Measurements from ENCODE around the gene NPY4R2.
"Not testable (repeated sequence)": the region's sequence is repeated elsewhere in the genome, so short reads cannot be mapped to it uniquely, and the experiment has no call there.

The NPY4R2 gene

DNA sequence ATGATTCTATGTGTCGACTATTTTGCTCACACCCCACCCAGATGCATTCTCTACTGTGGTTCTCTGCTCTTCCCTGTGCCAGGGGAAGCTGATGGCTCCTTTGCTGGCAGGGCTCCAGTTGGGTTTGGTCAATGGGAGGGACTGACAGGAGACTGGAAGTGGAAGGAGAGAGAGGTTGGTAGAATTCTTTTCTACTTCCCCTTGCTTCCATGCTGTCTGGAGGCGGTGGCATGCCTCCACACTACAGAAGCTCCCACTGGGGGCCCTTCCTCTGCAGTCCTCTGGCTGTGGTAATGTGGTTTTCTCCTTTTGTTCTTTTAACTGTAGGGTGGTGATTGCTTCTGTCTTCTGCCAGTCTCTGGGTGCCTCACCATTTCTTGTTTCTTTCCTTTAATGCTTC, 4.4 kb upstream of the NPY4R2 start:
- DNase-seq; H3K27ac Mint-ChIP-seq; H3K36me3 Mint-ChIP-seq (ENCODE audit: low read depth); H3K9me3 Mint-ChIP-seq; H3K4me1 Mint-ChIP-seq; H3K4me3 Mint-ChIP-seq; H3K27me3 Mint-ChIP-seq (ENCODE audit: low read depth, poor library complexity): not testable (repeated sequence)

DNA sequence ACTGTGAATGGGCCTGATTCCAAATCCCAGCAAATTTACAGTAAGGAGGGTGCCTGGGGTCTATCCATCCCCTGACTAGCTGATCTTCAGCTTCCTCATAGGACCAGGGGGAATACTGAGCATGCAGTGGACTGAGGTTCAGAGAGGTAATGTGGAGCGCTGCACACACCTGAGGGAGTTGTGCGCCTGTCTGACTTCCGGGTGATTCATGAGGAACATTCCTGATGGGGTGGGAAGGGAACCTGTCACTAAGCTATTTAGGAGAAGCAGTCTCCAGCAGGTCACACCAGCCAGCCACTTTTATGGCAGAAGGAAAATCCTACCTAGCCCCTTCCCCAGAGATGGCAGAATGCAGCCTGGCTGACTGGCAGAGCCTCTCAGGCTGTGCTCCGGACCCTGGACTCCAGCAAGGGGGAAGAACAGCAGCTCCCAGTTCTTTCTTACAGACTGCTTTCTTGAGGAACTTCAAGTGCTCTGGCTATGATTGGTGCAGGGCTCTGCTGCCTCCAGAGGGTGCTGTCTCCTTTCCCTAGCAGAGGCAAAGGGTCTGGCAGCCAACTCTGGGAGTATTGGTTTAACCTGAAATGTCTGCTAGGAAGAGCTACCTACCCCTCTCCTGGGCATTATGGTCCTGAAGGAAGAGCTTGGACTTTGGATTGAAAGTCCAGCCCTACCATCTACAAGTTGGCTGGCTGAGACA, 2.5 kb upstream of the NPY4R2 start:
- H3K4me1 Mint-ChIP-seq, result not testable (repeated sequence)

DNA sequence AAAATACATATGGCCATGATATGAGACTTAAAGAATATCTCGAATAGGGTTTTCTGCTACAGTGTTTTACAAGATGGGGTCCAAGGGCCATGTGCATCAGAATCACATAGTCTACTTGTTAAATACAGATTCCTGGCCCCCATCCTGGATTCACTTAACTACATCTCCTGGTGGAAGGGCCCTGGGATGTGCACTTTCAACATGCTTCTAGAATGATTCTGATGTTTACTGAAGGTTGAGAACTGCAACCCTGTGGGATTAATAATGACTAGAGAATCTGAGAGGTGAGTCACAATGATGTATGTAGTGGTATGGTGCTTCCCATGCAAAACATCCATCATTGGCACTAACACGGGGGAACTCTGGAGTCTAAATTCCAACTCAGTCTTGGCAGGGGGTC, 2.1 kb downstream of the NPY4R2 start:
- not testable (repeated sequence) for H3K9me3 Mint-ChIP-seq; H3K27ac Mint-ChIP-seq; DNase-seq; H3K27me3 Mint-ChIP-seq (ENCODE audit: low read depth, poor library complexity); H3K4me1 Mint-ChIP-seq; H3K36me3 Mint-ChIP-seq (ENCODE audit: low read depth); H3K4me3 Mint-ChIP-seq

More for the DNA sequence above, 2.5 kb upstream of the NPY4R2 start:
- H3K4me3 Mint-ChIP-seq; H3K27ac Mint-ChIP-seq; H3K36me3 Mint-ChIP-seq (ENCODE audit: low read depth); H3K9me3 Mint-ChIP-seq; DNase-seq; H3K27me3 Mint-ChIP-seq (ENCODE audit: low read depth, poor library complexity): not testable (repeated sequence)

DNA sequence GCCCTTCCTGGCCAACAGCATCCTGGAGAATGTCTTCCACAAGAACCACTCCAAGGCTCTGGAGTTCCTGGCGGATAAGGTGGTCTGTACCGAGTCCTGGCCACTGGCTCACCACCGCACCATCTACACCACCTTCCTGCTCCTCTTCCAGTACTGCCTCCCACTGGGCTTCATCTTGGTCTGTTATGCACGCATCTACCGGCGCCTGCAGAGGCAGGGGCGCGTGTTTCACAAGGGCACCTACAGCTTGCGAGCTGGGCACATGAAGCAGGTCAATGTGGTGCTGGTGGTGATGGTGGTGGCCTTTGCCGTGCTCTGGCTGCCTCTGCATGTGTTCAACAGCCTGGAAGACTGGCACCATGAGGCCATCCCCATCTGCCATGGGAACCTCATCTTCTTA, 4.0 kb downstream of the NPY4R2 start:
- not testable (repeated sequence) for H3K36me3 Mint-ChIP-seq (ENCODE audit: low read depth); H3K27ac Mint-ChIP-seq; DNase-seq; H3K4me1 Mint-ChIP-seq; H3K9me3 Mint-ChIP-seq; H3K27me3 Mint-ChIP-seq (ENCODE audit: low read depth, poor library complexity); H3K4me3 Mint-ChIP-seq

DNA sequence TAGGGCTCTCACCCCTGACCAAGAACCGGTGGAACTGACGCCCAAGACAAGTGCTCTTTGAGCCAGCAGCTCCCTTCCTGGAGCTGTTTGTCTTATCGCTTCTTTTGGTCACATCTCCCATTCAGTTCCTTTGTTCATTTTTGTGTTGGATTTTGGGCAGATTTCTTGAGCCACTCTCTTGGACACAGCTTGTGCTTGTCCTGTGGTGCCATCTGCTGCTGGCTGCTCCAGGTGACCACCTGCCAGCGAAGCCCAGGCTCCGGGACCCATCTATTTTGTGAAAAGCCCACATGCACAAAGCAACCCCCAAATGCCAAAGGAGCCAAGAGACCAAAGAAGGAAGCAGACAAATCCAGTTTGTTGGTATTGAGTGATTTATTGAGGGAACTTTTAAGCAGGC, 6.2 kb downstream of the NPY4R2 start:
- not testable (repeated sequence) for H3K4me3 Mint-ChIP-seq; H3K36me3 Mint-ChIP-seq (ENCODE audit: low read depth); H3K27ac Mint-ChIP-seq; H3K9me3 Mint-ChIP-seq; H3K27me3 Mint-ChIP-seq (ENCODE audit: low read depth, poor library complexity); DNase-seq; H3K4me1 Mint-ChIP-seq

DNA sequence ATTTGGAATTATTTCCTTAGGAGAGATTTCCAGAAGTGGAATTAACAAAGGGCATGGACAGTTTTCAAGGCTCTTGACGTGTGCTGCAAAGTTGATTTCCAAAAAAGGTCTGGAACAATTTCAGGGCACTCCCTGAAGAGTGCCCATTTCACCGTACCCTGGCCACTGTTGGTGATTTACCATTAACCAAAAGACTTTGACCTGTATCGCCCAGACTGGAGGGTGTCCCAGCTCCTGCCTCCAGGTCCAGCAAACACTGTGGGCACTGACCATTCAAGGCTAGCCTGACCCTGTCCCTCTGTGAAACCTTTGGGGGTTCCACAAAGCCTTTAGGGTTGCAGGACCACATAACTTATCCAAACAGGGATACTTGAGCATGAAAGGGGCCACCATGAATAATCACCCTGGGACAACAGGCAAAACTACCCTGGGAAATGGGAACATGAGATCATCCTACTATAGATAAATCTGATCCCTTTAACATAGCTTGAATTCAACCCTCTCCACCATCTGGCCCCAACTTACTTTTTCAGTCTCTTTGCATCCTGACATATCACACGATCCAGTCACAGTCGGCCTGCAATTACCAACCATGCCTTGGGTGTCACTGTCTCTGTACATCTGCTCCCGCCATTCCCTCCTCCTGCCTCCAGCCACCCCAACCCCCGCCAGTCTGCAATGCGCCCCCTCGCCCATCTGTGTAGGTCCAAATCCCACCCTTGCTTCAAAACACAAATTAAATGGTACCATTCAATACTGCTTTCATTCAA, 8.9 kb downstream of the NPY4R2 start:
- H3K9me3 Mint-ChIP-seq; H3K36me3 Mint-ChIP-seq (ENCODE audit: low read depth); H3K4me1 Mint-ChIP-seq; H3K27me3 Mint-ChIP-seq (ENCODE audit: low read depth, poor library complexity); DNase-seq; H3K4me3 Mint-ChIP-seq; H3K27ac Mint-ChIP-seq: not testable (repeated sequence)

DNA sequence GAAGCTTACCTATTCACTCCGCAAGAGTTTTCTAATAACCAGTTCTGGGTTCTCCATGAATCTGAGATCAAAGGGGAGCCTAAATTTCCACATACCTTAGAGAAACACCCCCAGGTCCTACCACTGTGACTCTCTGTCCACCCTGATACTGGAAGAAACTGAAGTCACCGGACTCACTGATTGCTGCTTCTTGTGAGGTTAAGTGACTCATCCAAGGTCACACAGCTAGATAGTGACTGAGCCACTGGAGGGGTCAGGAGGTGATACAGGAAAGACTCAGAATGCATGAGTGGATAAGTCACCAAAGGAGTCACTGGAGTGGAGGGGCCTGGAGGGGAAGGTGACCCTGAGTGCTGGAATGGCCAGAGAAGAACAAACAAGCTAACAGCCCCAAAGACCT, 9.8 kb downstream of the NPY4R2 start:
- not testable (repeated sequence) for H3K36me3 Mint-ChIP-seq (ENCODE audit: low read depth); H3K4me3 Mint-ChIP-seq; DNase-seq; H3K9me3 Mint-ChIP-seq; H3K4me1 Mint-ChIP-seq; H3K27me3 Mint-ChIP-seq (ENCODE audit: low read depth, poor library complexity); H3K27ac Mint-ChIP-seq

DNA sequence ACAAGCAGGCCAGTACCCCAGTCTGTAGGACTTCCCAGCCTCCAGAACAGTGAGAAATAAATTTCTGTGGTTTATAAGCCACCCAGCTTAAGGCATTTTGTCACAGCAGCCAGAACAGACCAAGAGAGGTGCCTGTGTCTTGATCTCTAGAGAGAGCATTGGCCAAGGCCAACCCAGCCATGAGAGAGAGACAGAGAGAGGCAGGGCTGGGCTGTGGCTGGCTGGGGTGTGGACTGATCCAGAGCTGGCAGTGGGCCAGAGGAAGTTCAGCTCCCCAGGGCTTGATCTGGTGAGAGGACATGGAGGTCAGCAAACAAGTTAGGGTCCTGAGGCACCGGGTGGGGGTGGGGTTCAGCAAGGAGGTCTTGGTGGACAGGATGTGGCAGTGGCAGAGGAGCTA, 14.4 kb downstream of the NPY4R2 start:
- H3K27me3 Mint-ChIP-seq (ENCODE audit: low read depth, poor library complexity); H3K9me3 Mint-ChIP-seq; H3K4me3 Mint-ChIP-seq; H3K4me1 Mint-ChIP-seq; H3K27ac Mint-ChIP-seq; H3K36me3 Mint-ChIP-seq (ENCODE audit: low read depth); DNase-seq: not testable (repeated sequence)

DNA sequence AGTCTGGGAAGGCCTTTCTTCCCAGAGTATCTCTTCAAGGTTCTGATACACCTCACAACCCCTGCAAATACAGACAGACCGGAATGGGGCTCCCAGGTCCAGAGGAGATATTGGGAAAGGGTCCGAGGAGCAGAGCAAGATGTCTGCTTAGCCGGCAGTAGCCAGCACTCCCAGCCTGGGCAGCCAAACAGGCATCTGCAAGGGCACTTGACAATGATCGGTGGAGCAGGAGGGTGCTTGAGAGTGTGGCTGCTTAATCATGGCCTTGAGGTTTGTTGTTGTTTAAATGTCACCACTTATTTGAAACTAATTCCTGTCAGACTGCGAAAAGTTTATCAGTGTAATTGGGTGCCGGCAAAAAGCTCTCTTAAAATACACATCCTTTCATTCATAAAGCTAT, 15.0 kb downstream of the NPY4R2 start:
- H3K27ac Mint-ChIP-seq; H3K9me3 Mint-ChIP-seq; H3K36me3 Mint-ChIP-seq (ENCODE audit: low read depth); DNase-seq; H3K27me3 Mint-ChIP-seq (ENCODE audit: low read depth, poor library complexity); H3K4me3 Mint-ChIP-seq; H3K4me1 Mint-ChIP-seq: not testable (repeated sequence)

DNA sequence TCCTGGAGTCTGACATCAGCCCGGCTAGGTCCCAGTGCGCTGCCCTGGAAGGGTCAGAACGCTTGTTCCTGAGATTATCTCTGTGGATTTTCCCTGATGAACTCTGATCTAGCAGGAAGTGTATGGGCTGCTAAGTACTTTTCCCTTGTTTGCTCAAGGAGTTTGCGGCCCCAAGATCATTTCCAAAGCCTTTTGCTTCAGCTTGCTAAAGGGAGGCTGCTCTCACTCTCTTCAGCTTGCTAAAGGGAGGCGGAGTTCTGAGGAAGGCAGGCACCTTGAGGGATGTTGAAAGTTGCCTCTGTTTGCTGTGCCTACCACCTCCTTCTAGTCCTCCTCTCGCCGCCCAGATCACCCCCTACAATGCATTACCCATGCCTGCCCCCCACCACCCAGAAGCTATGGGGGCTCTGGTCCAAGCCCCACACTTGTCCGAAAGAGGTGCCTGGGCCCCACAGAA, 18.3 kb downstream of the NPY4R2 start:
- not testable (repeated sequence) for H3K27ac Mint-ChIP-seq; DNase-seq; H3K36me3 Mint-ChIP-seq (ENCODE audit: low read depth); H3K4me1 Mint-ChIP-seq; H3K4me3 Mint-ChIP-seq; H3K27me3 Mint-ChIP-seq (ENCODE audit: low read depth, poor library complexity); H3K9me3 Mint-ChIP-seq

DNA sequence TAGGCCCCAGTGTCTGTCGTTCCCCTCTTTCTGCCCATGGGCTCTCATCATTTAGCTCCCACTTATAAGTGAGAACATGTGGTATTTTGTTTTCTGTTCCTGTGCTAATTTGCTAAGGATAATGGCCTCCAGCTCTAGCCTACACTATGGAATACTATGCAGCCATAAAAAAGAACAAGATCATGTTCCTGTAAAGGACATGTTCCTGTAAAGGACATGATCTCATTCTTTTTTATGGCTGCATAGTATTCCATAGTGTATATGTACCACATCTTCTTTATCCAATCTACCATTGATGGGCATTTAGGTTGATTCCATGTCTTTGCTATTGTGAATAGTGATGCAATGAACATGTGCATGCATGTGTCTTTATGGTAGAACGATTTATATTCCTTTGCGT, 19.2 kb downstream of the NPY4R2 start:
- not testable (repeated sequence) for H3K4me1 Mint-ChIP-seq; H3K27me3 Mint-ChIP-seq (ENCODE audit: low read depth, poor library complexity); DNase-seq; H3K36me3 Mint-ChIP-seq (ENCODE audit: low read depth); H3K9me3 Mint-ChIP-seq; H3K27ac Mint-ChIP-seq; H3K4me3 Mint-ChIP-seq

DNA sequence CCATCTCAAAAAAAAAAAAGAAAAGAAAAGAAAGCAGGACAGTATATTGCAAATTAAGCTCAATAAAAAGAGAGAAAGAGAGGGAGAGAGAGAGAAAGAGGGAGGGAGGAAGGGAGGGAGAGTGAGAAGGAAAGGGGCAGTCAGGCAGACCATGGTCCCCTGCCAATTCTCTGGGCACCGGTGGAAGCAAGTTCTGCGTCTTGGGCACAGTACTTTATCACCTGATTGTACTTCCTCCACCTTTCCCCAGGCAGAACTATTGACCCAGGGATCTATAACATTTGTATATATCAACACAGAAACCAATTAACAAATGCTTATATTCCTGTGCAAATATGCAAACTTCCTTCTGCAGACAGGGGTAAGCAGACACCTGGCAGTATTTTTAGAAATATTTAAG, 22.4 kb downstream of the NPY4R2 start:
- not testable (repeated sequence) for H3K4me3 Mint-ChIP-seq; H3K27me3 Mint-ChIP-seq (ENCODE audit: low read depth, poor library complexity); H3K36me3 Mint-ChIP-seq (ENCODE audit: low read depth); H3K4me1 Mint-ChIP-seq; H3K27ac Mint-ChIP-seq; DNase-seq; H3K9me3 Mint-ChIP-seq

DNA sequence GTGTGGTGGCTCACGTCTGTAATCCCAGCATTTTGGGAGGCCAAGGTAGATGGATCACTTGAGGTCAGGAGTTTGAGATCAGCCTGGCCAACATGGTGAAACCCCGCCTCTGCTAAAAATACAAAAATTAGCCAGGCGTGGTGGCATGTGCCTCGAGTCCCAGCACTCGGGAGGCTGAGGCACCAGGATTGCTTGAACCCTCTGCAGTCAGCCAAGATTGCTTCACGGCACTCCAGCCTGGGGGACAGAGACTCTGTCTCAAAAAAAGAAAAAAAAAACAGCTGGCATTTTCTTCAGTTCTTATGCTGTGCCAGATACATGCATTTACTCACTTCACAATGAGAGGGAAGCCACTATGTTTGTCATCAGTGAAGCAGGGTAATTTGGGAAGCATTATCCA, 22.9 kb downstream of the NPY4R2 start:
- not testable (repeated sequence) for H3K4me3 Mint-ChIP-seq; H3K4me1 Mint-ChIP-seq; DNase-seq; H3K27ac Mint-ChIP-seq; H3K36me3 Mint-ChIP-seq (ENCODE audit: low read depth); H3K27me3 Mint-ChIP-seq (ENCODE audit: low read depth, poor library complexity); H3K9me3 Mint-ChIP-seq

DNA sequence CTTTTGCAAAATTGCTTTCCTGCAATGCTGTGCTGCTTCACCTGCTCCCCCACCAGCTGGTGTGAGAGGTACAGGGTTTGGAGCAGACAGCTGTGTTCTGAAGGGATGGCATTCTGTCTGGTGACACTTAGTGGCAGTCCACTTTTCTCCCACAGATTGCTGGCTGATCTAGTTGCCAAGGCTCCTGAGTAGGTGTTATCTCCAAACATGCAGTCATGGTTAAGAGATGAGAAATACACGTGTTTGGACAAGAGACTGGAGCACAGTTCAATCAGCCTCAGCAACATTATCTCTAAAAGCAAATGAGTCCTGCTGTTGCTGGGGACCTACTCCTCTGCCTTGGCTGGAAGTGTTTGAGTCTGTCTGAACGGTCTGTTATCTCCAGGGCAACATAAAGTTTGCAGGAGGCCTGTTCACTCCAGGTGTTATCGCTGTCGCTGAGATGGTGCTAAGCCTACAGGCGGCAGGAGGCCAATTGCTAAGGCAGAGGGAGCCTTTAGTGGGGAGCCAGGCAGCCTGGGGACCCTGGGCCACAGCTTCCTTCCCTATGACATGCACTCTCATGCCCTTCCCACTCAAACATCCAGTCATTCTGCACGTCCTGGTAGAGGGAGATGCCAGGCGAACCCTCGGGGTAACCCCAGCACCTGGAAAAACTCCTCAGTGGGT, 24.0 kb downstream of the NPY4R2 start:
- DNase-seq; H3K9me3 Mint-ChIP-seq; H3K4me1 Mint-ChIP-seq; H3K27me3 Mint-ChIP-seq (ENCODE audit: low read depth, poor library complexity); H3K4me3 Mint-ChIP-seq; H3K27ac Mint-ChIP-seq; H3K36me3 Mint-ChIP-seq (ENCODE audit: low read depth): not testable (repeated sequence)

DNA sequence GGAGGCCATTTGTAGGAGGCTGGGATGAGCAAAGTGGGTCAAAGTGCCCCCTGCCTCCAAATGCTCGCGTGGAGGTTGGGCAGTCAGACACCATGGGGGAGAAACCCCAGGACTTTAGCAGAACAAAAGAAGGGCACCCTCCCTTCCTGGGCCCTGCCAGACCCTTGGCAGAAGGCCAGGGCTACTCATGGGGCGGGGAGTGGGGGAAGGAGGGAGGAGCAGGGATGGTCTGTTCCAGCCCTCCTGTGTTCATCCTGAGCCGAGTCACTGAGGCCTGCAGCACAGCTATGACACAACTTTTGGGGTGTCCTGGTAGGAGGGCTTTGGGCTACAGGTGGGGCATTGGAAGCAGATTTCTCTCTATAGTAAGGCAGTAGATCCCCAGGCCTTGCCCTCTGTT, 24.9 kb downstream of the NPY4R2 start:
- H3K4me1 Mint-ChIP-seq; H3K27ac Mint-ChIP-seq; H3K4me3 Mint-ChIP-seq; DNase-seq; H3K27me3 Mint-ChIP-seq (ENCODE audit: low read depth, poor library complexity); H3K36me3 Mint-ChIP-seq (ENCODE audit: low read depth): not testable (repeated sequence)
- H3K9me3 Mint-ChIP-seq, result peaks cover 10% of the 10 kb centered on the region
